Activated CD4-positive, alpha-beta T cell treated with anti-CD3 and anti-CD28 coated beads, Interleukin-2, amount 50 U/mL, for 4 hours (primary cell): ENCODE results near the gene MAPKAP1.

ENCODE experiments used
- DNase-seq, 2 experiments: peaks; one replicate each; pipeline ENCODE4 v3.0.0-alpha.2; 2020

The MAPKAP1 gene

DNA sequence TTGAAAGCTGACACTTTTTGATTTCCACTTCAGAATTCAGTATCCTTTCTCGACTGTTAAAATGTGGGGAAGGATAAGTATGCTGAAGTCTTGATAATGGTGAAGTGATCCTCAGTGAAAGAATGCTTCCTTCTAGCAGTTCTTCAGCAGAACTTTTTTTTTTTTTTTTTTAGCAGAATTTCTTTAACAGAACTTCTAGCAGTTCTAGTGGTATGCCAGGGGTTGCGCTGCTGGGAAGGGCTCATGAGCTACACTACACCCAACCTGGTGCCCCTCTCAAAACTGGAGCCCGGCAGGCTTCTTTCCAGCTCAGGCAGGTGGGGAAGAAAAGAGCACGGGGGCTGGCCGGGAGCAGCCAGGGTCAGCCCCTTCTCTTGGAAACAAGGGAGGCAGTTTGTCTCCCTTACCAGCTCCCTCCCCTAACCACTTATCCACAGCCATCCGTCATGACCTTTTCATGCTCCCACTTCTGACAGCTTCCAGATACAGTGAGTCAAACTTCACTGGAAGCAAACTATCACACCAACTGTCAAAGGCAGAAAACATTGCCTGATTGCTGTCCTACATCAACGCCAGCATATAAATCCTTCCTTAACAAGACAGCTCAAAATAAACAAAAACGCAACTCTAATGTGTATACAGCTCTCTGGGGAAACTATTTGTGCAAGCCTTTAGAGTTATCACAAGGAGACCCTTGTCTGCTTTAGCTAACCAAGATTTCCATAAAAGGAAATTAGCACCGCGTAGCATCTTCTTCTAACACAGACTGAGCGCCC lies 233.9 kb downstream of the MAPKAP1 start:
- no peak for DNase-seq

DNA sequence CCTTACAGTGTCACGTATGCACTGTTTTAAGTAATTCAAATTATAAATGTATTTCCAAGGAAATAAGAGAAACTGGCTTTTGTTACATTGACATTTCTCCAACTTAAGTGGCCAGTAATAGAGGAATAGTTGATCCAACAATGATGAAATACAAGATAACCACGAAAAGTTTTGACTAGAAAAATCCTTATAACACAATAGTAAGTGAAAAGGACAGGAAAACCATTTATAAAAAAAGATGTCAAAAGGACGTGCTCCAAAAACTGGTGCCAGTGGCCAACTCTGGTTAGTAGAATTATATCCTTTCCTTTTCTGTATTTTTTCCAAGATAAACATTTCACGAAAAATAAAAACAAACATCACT lies 234.5 kb downstream of the MAPKAP1 start:
- no peak for DNase-seq

DNA sequence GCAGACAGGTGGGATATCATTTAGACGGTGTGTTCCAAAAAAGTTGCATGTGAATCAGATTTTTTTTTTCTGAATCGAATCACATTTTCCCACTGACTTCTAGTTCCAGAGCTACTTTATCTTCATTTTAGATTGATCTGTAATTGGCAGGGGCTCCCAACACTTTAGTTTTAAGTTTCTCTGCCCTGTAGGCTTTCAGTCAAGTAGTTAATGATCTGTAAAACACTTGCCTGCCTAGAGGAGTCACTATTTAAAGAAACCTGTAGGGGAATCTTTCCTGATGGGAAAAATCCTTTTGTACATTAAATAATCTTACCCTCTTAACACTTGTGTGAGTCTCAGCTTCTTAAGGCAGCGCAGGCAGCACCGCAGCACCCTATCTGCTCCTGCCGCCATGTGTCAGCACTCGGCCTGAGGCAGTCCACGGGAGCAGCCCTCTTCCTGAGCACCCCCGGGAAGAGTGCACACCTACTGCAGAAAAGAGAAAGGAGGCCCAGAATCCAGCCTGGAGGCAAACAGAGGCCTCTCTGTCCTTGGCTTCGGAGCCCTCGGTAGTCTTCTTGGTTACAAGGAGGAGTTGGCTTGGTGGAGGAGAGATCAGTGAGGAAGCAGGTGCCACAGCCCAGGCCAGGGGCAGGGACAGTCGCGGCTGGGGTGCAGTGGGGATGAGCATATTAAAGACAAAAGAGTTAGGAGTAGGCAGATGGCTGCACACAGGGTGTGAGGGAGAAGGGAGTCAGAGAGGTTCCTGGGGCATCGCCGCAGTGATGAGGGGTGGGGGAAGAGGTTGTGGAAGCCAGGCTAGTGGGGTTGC lies 236.0 kb downstream of the MAPKAP1 start:
- no peak for DNase-seq

- no peak for DNase-seq
These were observed 236.8 kb downstream of the MAPKAP1 start for GRCh38 chr9:125470189-125470588.

- DNase-seq = no peak
These were observed 238.4 kb downstream of the MAPKAP1 start for GRCh38 chr9:125468646-125469045.

DNA sequence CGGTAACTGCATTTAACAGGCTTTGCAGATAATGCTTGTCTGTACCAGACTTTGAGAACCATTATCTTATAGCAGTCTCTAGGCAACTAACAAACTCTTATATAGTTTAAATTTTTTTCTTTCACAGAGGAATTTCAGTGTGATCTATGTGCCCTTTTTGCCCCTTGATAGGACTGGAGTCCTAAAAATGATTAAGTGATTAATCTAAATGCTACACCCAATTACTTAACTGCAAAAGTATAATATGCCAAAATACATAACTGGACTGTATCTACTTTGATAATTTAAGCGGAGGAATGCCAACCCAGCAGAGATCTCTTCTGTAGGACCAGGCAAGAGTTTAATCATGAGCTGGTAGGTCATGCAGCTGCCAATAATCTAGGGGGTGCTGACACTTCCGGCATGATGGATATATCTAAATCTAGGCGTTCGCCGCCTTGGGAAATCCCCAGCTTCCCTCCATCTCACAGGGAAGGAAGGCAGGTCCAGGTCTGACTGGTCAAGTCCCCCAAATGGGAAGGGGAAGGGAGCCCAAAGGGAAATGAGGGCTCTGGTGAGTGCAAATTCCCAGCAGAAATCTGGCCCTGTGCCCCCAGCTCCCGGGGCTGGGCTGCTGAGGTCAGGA lies 239.8 kb downstream of the MAPKAP1 start:
- DNase-seq = no peak

GRCh38 chr9:125466411-125466810 lies 240.6 kb downstream of the MAPKAP1 start:
- DNase-seq = no peak

GRCh38 chr9:125464591-125465385 lies 242.2 kb downstream of the MAPKAP1 start:
- DNase-seq = no peak

DNA sequence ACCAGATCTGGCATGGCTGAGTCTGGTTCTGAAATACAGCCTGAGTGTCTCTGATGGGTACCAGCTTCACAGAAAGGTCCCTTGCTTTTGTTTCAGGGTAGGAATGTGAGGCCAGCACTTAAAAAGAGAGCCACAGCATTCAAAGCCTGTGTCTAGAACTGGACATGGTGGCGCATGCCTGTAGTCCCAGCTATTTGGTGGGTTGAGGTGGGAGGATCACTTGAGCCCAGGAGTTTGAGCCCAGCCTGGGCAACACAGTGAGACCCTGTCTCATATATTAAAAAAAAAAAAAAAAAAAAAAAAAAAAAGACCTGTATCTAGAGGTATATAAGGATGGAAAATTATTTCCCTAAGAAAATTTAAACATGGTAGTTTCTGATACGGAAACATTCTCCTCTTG lies 243.1 kb downstream of the MAPKAP1 start:
- no peak for DNase-seq

- no peak for DNase-seq
These were observed 244.1 kb downstream of the MAPKAP1 start for GRCh38 chr9:125462861-125463291.

DNA sequence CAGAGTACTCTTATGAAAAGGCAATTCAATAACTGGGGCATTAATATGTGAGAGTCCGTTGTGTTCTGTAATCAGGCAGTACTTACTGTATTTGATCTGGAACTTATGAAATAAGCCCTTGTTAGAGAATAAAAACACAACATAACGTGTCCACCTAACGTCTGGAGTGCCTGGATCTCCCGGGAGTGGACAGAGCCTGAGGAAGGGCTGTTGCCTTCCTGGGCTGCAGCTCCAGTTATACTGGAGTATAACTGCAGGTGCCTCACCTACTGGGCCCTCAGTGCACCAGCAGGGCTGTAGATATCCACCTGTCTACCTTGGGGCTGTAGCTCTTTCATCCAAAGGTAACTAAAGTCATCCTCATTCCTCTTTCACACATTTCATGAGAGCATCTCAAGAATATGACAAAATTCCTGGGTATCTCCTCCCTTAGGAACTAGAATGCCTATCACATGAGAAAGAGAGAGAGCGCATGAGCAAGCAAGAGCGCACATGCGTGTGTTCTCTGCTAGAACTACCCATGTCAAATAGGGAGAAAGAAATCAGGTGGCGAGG lies 245.3 kb downstream of the MAPKAP1 start:
- DNase-seq = no peak

DNA sequence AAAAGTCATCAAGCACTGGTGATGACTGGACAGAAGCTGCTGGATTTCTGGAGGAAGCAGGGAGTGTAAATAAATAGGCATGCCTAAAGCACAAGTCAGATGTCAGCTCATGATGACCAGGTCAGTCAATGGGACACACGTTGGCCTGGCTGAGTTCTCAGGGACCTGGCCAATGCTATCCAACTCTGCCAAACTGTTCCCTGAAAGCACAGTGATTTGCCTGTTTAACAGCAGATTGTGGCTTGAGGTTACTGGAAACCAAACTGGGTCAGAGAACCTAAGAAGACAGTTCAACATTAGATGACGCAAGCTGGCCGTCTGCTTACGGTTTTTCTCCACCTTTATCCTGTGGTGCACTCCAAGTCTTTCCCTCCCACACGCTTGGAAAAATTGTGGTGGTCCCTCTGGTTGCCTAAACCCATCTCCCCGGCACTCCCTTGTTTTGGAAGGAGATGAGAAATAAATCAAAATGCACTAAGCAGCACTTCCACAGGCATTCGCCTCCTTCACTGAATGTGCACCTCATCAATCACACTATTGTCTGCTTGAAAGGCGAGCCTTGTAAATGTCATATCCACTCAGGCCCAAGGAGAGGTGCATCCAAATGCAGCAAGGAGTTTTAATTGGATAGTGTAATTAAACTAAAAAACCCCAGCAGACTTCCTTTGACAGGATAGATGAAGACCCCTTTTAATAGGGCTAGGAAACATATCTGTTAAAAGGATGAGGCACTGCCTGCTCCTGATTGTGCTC lies 245.9 kb downstream of the MAPKAP1 start:
- DNase-seq = no peak

- no peak for DNase-seq
These were observed 246.7 kb downstream of the MAPKAP1 start for GRCh38 chr9:125460346-125460745.

DNA sequence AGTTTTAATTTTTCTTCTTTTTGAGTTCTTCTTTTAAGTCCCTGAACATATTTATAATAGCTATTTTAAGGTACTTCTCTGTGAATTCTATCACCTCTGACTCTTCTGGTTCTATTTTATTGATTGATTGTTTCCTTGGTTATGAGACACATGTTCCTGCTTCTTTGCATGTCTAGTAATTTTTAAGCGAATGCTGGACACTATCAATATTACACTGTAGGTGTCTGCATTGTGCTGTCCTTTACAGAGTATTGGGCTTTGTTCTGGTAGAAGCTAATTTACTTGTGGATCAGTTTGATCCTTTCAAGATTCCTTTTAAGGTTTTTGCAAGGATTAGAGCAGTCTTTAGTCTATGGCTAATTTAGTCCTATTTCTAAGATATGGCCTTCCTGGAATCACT lies 249.7 kb downstream of the MAPKAP1 start:
- DNase-seq = no peak

GRCh38 chr9:125455876-125456275 lies 251.1 kb downstream of the MAPKAP1 start:
- DNase-seq = no peak

DNA sequence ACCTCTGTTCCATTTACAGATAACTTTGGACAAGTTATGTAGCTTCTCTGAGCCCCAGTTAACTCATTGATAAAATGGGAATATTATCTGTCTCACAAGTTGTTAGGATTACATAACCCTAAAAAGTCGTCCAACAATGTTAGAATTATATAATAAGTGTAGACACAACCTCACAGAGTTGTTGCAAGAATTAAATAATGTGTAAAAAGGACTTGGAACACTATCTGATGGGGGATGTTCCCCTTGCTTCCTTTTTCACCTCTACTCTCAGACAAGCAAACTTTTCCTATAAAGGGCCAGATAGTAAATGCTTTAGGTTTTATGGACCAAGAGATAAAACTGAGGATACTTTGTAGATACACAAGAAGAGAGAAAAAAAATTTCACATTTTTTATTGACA lies 251.9 kb downstream of the MAPKAP1 start:
- DNase-seq = no peak

GRCh38 chr9:125447202-125447802 lies 259.7 kb downstream of the MAPKAP1 start:
- DNase-seq = no peak

- DNase-seq = no peak
These were observed 260.4 kb downstream of the MAPKAP1 start for GRCh38 chr9:125446561-125447094.

GRCh38 chr9:125444956-125445506 lies 262.0 kb downstream of the MAPKAP1 start:
- no peak for DNase-seq

GRCh38 chr9:125444166-125444565 lies 262.8 kb downstream of the MAPKAP1 start:
- no peak for DNase-seq

DNA sequence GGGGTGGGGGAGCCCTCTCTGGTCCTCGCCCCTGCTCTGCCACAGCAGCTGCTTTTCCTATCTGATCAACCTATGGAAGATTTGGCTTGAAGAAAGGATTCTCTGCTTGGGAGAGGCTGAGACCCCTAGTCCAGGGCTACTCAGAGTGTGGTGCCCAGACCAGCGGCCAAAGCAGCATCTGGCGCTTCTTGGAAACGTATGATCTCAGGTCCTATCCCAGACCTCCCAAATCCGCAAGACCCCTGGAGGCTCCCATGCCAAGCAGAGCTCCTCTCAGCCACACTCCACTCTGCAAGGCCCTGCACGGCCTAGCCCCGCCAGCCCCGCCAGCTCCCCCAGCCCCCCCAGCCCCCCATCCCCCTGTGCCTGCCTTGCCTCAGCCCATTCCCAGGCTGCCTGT lies 263.6 kb downstream of the MAPKAP1 start:
- DNase-seq = no peak
